Measurements from ENCODE around the gene SLC23A2.
"Not testable (repeated sequence)": the region's sequence is repeated elsewhere in the genome, so short reads cannot be mapped to it uniquely, and the experiment has no call there.

The SLC23A2 gene

DNA sequence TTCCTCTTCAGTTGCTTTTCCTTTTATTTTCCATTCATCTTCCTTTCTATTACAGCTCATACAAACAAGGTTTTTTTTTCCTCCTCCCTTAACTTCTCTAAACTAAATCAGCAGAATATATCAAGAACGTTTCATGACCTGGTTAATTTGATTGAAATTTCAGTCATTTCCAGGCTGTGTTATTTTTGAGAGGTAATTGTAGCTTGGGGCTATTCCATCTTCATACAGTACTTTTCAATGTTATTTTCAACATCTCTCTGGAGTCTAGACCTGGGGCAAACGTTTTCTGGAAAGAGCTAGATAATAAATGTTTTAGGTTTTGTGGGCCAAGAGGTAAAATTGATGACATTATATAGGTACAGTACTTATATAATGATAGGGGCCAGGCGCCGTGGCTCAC is 4.0 kb upstream of the SLC23A2 start:
- DNase-seq, result no peak

DNA sequence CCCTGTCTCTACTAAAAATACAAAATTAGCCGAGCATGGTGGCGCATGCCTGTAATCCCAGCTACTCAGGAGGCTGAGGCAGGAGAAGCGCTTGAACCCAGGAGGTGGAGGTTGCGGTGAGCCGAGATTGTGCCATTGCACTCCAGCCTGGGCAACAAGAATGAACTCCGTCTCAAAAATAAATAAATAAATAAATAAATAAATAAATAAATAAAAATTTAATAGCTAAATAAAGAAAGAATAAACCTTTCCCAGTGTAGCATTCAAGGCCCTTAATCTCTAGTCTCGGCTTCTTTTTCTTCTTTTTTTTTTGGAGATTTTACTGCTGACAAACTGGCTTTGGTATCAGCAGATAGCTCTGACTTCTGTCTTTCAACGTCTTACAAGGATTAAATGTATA is 3.5 kb upstream of the SLC23A2 start:
- not testable (repeated sequence) for DNase-seq

DNA sequence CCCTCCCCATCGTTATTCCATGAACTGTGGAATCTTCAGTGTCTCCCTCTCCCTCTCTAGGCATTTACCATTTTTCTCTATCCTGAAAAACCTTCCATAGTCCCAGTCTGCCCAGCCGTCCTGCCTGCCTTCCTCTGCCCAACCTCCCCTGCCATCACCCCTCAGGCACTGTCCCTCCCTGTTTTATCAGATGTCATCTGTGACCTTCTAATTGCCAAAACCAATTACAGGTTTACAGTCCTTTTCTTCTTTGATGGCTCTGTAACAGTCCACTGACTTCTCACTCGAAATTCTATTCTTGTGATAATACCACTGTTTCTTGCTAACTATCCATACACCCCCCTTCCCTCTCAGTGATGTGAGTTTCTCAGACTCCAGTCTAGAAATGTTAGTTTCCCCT is 2.3 kb upstream of the SLC23A2 start:
- no peak for DNase-seq

DNA sequence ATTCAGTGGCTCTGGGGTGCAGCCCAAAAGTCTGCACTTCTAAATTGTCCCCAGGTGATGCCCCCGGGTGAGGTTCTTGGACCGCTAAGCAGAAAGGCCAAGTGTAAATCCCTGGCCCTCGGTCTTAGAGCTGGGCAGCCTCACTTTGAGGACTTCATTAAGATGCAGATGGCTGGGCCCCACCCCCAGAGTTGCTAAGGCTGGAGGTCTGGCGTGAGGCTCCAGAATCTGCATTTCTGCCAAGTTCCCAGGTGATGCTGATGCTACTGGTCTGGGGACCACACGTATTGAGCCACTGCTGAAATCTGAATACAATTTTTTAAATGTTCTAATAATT is 735 bp upstream of the SLC23A2 start:
- DNase-seq, result no peak

DNA sequence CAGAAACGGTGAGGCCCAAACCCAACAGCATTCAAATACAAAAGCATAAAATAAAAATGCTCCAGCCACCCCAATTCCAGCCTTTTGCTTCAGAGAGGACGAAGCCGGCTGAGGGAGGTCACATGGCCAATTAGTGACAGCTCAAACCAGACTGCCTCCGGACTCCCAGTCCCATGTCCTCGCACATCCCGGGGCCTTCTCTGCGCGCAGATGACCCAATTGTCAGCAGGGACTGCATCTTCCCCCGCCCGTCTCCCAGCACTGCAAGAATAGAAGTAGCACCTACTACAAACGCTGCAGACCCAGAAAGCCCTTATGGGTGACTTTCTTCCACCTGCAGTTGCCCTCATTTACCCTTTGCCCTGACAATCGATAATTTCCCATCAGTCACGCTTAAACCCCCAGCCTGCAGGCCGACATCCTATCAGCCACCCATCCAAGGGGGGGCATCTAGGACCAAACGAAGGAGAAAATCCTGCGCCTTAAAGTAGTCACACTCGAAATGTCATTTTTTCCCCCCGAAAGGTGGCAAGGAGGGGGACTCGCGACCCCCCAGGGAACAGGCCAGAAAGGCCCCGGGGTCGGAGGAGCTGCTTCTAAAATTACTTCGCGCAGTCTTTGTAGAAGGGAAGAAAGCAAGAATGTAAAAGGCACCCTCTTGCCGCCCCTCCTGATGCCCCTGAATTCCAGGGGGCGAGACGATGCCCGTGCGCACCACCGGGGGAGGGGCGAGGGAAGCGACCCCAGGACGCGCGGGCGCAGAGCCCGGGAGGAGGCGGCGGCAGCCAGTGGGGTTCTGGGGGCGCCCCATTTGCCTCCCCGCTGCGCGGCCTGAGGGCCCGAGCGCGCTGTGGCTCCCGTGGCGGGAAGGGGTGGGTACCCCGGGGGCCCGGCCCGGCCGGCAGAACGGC is 792 bp downstream of the SLC23A2 start:
- DNase-seq, result peak; percentile 21

DNA sequence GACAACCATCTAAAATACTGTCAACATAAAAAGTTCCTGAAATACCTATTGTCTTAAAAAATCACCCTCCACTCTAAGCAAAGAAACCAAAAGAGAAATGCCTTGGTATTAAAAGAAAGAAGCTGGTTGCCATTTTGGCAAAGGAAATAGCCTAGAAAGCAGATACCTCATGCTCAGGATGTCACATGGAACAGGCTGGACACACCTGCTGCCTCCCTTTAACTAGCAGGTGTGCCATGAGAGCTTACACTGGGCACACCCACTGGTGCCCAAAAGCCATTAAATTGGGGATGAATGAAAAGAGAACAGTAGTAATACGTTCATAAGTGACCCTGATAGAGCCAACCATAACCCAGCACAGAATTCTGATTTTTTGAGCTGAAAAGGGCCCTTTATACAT is 1.5 kb downstream of the SLC23A2 start:
- DNase-seq, result peak; percentile 83

DNA sequence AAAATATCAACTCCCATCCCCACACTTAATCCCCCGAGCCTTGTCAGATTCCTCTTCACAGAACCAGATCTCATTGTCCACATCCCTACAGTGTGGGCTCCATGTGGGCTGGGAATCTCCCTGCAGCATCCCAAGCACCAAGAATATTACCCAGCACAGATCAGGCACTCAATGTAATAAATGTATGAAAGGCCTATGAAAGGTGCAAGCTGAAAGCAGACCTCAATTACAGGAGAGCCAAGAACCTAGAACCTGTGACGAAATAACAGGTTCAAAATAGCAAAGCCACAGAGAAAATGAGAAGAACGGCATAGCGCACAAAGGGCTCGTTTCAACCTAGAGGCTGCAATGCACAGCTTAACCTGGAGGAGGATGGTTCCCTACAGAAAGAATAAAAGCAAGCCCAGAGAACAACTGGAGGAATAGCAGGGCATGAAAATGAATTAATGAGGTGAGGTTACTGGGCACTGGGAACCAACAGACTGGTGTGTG is 3.1 kb downstream of the SLC23A2 start:
- no peak for DNase-seq

DNA sequence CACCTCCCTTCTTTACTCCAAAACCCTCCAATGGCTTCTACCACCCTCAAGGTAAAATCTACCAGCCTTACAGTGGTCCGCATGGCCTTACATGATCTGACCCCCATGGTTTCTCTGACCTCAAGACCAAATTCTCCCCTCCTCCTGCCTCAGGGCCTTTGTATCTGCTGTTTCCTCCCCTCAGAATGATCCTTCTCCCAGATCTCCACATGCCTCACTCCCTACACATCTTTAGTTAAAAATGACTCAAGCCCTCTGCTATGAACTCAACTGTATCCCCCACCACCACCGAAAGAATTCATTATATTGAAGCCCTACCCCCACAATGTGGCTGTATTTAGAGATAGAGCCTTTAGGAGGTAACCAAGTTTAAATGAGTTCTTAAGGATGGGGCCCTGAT is 4.1 kb downstream of the SLC23A2 start:
- no peak for DNase-seq

DNA sequence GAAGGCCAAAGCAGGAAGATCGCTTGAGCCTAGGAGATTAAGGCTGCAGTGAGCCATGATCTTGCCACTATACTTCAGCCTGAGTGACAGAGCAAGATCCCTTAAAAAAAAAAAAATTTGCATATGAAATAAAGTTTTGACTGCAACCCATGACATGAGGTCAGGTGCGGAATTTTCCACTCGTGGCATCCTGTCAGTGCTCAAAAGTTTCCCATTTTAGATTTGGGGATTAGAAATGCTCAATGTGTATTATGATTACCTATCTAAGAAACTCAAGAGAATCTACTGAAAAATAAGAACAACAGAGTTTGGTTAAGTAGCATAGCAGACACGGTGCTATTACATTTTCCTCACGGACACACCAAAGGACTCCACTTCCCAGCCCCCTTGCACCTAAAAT is 11.7 kb downstream of the SLC23A2 start:
- DNase-seq, result no peak

DNA sequence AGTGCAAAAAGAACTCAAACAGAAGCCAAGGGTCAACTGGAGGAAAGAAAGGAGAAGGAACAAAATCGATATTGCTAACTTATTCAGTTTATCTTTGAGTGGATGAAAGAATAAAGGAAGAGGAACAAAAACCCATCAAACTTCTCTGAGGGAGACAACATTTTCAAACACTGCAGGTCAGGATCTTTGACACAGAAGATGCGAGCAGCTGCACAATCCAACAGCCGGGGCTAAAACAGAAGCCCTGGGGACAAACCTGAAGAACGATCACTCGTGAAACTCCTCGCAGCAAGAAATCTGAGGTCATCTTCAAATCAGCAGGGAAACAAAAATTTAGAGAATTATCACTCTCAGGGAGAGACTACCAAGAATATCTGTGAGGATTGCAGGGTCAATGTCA is 14.2 kb downstream of the SLC23A2 start:
- no peak for DNase-seq

DNA sequence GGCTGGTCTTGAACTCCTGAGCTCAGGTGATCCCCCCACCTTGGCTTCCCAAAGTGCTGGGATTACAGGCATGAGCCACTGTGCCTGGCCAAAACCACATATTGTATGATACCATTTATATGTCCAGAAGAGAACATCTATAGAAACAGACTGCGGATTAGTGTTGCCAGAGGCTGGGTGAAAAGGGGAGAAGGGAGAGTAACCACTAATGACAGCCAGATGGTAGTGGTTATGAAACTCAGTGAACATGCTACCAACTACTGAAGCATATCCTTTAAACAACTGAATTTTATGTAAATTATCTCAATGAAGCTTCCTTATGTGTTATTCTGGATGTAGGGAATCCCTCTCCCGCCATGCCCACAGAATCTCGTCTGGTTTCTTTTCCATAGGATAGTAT is 15.7 kb downstream of the SLC23A2 start:
- no peak for DNase-seq

DNA sequence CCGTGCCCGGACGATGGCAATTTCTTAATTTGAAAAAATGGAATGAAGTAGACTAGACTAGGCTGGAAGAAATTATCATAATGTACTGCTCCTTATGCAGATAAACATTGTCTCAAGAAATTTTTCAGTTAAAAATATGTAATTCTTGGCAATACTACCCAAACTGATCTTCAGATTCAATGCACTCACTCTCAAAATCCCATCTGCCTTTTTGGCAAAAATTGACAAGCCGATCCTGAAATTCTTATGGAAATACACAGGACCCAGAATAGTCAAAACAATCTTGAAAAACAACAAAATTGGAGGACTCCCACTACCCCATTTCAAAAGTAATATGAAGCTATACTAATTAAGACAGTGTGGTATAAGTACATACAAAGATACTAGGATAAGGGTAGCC is 19.0 kb downstream of the SLC23A2 start:
- DNase-seq, result no peak

DNA sequence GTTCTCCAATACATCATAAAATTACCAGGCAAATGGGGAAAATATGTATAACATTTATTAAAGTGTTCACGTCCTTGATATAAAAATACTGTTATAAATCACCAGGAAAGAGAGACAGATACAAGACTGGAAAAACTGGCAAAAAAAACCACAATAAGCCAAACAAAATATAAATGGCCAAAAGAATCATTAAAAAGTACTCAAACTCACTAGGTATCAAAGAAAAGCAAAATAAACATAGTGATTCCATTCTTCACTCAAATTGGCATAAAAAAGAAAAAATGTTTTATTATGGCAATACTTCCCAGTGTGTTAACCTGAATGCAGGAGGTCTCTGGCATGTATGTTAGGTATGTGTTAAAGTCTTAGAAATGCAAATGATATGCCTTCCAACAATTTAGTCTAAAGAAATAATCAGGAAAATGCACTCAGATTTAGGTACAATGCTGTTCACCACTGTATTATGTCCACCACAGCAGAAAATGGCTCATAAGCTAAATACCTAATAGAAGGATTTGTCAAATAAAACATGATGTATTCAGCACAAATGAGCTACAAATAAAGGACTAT is 21.4 kb downstream of the SLC23A2 start:
- DNase-seq, result no peak

DNA sequence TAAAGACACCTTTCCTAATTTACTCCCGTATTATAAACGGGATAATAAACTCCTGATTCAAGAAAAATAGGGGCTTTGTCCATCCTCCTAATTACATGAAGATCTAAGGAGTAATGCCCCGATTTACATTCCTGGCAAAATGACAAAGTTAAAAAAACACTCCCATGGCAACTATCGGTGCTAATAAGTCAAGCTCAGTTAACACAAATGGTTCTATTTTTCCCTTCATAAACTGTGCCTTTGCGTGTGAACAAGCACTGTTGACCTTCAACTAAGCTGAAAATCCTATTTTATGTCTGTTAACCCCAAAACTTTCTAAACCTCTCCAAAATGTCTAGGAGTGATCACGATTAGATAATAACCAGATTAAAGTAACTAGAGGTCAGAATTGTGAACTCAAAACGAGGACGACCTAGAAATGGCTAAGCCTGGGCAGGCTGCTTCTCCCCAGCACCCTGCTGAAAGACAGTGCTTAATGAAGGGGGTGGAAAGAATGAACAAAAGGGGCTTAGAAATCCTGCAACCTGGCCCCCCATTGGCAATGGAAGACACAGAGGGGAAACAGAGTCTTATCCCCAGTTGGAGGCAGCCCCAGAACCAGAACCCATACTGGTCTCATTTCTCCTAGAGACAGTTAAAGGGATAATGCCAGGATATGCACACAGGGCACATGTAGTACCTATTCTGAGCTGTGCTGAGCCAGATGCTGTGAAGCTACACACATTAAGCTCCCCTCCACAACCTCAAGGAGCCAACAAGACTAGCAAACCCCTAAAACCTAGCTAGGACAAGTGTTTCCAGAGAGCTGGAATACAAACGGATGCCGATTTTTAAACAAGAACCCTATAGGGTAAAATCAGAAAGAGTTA is 23.0 kb downstream of the SLC23A2 start:
- no peak for DNase-seq

DNA sequence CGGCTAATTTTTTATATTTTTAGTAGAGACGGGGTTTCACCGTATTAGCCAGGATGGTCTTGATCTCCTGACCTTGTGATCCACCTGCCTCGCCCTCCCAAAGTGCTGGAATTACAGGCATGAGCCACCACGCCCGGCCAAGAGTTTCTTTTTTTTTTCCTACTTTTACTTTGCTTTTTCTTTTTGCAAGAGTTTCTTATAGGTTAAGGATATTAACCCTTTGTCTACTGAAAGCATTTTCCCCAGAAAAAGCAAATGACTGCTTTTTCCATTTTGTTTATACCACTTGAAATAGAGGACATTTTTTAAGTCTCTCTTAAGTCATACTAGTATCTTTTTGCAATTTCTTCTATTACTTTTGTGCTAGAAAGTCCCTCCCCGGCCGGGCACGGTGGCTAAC is 25.3 kb downstream of the SLC23A2 start:
- not testable (repeated sequence) for DNase-seq

DNA sequence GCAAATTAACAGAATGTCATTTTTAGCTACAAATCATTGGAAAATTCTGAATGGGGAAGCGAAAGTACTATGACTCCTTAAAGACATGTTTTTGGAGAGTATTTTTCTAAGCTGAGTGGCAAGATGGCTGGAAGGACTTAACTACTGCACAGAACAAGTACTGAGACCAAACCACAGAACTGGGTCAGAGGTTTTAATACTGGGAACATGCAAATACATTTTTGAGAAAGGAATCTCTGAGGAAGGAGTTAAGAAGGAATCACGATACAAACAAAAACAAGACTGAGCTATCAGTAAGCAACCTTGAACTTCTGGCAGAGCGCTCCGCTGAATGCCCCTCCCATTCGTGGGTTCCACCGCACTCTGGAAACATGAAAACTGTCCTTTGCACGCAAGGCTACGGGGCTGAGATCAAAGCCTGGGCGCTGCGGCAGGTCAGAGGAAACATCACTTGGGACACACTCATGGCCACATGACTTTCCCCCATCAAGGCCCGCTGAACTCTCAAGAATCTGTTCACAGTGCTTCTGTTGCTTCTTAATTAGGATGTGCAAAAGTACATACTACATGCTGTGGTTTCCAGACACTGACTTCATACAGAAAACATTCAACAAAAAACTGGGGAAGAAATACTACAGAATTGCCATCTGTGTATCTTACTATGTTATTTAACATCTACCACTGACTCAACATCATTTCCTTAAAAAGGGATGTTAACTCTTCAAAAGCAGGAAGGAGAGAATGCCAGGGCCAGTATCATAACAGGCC is 27.8 kb downstream of the SLC23A2 start:
- DNase-seq, result no peak

DNA sequence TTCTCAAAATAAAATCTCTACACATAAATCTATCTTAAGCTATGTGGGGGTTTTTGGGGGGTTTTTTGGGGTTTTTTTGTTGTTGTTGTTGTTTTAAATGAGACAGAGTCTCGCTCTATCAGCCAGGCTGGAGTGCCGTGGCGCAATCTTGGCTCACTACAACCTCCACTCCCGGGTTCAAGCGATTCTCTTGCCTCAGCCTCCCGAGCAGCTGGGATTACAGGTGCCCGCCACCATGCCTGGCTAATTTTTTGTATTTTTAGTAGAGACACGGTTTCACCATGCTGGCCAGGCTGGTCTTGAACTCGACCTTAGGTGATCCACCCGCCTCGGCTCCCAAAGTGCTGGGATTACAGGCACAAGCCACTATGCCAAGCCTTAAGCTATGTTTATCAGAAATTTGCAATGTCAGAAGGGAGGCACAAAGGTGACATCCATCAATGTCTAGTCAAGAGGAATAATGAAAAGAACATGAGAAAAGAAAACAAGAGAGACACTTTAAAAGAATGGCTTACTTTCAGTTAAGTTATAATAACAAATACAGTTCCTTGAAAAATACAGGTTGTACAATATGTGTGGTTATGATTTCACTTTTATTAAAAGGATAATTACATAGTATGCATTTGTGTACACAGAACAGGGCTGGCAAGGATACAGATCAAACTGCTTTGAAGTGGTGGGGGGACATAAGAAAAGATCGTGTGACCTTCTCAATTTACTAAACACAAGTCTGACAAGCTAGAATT is 28.6 kb downstream of the SLC23A2 start:
- DNase-seq, result peak; percentile 28

DNA sequence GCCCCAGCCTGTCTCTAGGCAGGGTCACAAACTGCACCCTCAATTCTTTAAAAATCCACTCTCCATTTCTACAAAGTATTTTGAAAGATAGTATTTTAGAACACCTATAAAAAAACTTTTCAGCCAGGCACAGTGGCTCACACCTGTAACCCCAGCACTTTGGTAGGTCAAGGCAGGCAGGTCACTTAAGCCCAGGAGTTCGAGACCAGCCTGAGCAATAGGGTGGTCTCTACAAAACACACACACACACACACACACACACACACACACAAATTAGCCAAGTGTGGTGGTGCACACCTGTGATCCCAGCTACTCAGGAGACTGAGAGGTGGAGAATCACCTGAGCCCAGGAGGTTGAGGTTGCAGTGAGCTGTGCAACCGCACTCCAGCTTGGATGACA is 30.2 kb downstream of the SLC23A2 start:
- no peak for DNase-seq

DNA sequence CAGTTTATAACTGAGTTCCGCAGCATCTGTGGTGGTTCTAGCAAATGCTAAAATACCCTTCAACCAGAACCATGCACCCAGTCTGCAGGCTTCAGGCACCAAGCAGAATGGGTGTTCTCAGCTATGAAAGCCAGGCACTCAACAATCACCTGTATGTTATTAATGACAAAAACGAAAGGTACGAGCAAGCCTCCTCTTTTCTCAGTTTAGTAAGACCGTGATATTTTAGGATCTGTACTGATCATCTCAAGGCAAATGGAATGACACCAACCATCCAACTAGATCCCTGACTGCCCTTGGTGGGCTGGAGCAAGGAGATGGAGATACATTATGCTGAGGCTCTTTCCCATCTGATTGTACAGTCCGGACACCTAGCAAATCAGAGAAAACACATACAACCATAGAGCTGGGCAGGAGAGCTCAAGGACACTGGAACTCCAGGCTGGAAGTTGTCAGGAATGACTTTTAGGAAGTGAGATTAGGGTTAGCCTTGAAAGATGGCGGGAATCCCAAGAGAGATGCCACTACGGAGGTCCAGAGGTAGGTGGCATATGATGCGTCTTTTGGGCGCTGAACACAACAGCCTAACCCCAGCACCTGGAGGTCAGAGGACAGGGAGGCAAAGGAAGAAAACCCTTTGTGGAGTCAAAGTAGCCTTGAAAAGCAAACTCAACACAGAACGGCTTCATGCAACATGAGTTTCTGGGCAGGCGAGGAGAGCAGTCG is 33.4 kb downstream of the SLC23A2 start:
- no peak for DNase-seq

DNA sequence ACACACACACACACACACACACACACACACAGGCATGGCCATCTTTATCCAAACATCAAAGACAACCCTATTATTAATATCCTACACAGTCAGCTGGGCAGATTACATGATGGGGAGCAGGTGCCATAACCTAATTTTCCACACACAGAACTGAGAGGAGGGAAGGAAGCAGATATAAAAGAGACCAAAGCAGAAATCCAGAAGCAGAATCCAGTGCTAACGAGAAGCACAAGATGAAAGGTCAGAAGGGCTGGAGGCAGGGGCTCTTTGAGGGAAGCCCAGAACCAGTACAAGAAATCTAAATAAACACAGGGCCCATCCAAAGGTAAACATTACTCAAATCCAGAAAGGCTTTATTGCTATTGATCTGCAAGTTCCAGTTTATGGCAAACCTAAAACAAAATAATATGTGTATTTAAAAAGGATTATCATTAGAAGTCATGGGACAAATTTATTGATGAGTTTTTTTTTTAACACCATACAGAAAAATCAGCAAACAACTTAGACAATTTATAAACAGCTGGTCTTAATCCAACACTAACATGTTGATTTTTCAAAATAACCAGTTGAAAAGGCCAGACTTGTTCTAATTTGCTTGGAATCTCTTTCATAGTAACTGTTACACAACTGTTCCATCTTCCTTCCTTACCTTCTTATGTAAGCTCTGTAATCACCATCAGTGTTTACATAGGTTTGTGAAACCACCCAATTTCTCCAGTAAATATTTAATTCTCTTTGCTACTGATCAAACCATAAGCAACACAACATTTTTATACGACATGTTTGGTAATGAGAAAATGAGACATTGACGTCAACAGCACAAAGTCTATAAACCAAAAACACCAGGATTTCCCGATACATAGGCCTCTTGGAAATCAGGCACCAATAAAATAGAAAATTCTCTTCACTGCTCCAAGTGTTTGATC is 34.2 kb downstream of the SLC23A2 start:
- no peak for DNase-seq
